ENCODE data around the gene UNC93B1. TPM values are rescaled to one million over a fixed set of nuclear protein-coding genes. Genes with fewer than 3 reads are reported as not detected.

Gene UNC93B1
- total RNA-seq, 1 experiment from 2014 or later: 75.5 TPM

DNA sequence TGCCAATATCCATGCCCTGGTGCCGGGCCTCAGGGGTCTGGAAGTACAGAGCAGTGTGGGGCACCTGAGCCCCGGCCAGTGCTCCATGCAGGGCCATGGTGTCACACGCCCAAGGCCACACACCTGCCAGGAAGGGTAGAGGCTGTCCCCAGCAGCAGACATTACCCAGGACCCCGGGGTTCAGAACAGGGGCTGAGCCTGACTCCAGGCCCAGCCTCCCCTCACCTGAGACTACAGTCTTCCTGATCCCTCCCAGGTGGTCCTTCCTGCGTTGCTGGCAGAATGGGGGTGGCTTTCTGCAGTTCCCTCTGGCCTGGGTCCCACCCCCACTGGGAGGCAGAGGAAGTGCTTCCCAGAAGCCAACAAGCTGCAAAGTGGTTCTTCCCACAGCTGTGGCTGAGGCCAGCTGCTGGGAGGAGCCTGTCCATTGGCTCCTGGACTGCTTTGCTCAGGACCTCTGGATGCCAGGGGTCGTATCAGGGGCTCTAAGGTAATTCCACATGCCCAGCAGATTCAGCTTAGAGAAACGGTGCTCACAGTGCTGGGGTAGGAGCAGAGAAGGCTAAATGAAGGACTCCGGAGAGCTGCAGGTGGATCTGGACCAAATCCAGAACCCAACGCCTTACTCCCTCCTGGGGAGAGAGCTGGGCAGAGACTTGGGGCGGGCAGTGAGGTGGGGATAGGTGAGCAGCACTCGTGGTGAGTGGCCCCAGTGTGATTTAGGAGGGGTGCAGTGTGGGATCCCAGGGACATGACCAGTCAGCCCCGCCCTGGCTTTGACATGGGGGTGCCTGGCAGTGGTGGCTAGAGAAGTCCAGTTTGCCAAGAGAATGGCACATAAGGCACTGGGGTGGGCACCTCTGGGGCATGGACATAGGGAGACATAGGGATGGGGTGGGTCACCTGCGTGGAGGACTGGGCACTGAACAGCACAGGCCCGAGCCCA lies 47.6 kb upstream of the UNC93B1 start:
- ChIA-PET POLR2A (ENCODE audit: unreplicated experiment) (interaction anchor here (0.5 kb wide), 1 partner anchor 58 kb away, joined by 3 read pairs; no protein-coding TSS in a partner anchor), CTCF (no interaction called here)
- Histone ChIP-seq H3K36me3 (ENCODE audit: low read depth) (no peaks in the 10 kb centered on the region), H4K20me1 (ENCODE audit: insufficient read depth) (peaks cover 19% of the 10 kb centered on the region), H3K4me3 (no peak overlapping the region), H2AFZ (no peak overlapping the region), H3K4me2 (no peak overlapping the region), H3F3A (ENCODE audit: insufficient read depth, low read depth) (peaks cover 55% of the 10 kb centered on the region), H3K27me3 (ENCODE audit: insufficient read depth, low read depth) (no peaks in the 10 kb centered on the region), H3K9me2 (ENCODE audit: insufficient read depth) (no peaks in the 10 kb centered on the region), H3K79me2 (ENCODE audit: low read depth) (no peaks in the 10 kb centered on the region), H3K27ac (no peak overlapping the region; the same call in 1 of the 2 replicates), H3K9me3 (ENCODE audit: insufficient read depth, low read depth) (no peaks in the 10 kb centered on the region), H3K4me1 (replicated peaks; ENCODE audit: insufficient read depth) (no peaks in the 10 kb centered on the region)
- BruUV-seq (replicated peaks): no TSS peak
- intact Hi-C loops (cut with micrococcal nuclease; ENCODE audit: unreplicated experiment): no loop called here
- TF ChIP-seq EZH2 (IDR thresholded peaks at IDR 0.05; ENCODE audit: low read depth): no peak
- TF ChIP-seq CTCF (conservative IDR thresholded peaks at IDR 0.05): no peak
- no peak for DNase-seq

DNA sequence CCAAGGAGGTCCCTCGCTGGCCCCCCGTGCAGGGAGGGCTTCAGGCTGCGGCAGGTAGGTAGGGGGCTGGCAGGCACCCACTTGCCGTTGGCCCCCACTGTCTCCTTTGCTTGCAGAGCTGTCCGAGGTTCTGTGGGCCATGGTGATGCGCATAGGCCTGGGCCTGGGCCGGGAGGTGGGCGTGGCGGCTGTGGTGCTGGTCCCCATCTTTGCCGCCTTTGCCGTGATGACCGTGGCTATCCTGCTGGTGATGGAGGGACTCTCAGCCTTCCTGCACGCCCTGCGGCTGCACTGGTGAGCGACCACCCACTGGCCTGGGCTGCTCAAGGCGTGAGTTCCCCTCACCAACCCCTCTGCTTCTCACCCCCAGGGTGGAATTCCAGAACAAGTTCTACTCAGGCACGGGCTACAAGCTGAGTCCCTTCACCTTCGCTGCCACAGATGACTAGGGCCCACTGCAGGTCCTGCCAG lies 46.5 kb upstream of the UNC93B1 start:
- Histone ChIP-seq H3K9me2 (ENCODE audit: insufficient read depth) (no peaks in the 10 kb centered on the region), H3K79me2 (ENCODE audit: low read depth) (no peaks in the 10 kb centered on the region), H3K36me3 (ENCODE audit: low read depth) (no peaks in the 10 kb centered on the region), H3K27me3 (ENCODE audit: insufficient read depth, low read depth) (no peaks in the 10 kb centered on the region), H4K20me1 (ENCODE audit: insufficient read depth) (peaks cover 19% of the 10 kb centered on the region), H3K27ac (no peak overlapping the region; the same call in 1 of the 2 replicates), H3K9me3 (ENCODE audit: insufficient read depth, low read depth) (no peaks in the 10 kb centered on the region), H3K4me3 (no peak overlapping the region), H2AFZ (no peak overlapping the region), H3K4me1 (replicated peaks; ENCODE audit: insufficient read depth) (no peaks in the 10 kb centered on the region), H3F3A (ENCODE audit: insufficient read depth, low read depth) (peaks cover 57% of the 10 kb centered on the region), H3K4me2 (no peak overlapping the region)
- BruUV-seq (replicated peaks): no TSS peak
- intact Hi-C loops (cut with micrococcal nuclease; ENCODE audit: unreplicated experiment): no loop called here
- no peak for DNase-seq
- ChIA-PET CTCF (no interaction called here), POLR2A (ENCODE audit: unreplicated experiment) (no interaction called here)
- no peak for TF ChIP-seq CTCF (conservative IDR thresholded peaks at IDR 0.05)
- TF ChIP-seq EZH2 (IDR thresholded peaks at IDR 0.05; ENCODE audit: low read depth): no peak

GRCh38 chr11:68049509-68050370 lies 45.8 kb upstream of the UNC93B1 start:
- Histone ChIP-seq H3K27me3 (ENCODE audit: insufficient read depth, low read depth) (no peaks in the 10 kb centered on the region), H4K20me1 (ENCODE audit: insufficient read depth) (peaks cover 19% of the 10 kb centered on the region), H3K9me2 (ENCODE audit: insufficient read depth) (no peaks in the 10 kb centered on the region), H3K9me3 (ENCODE audit: insufficient read depth, low read depth) (no peaks in the 10 kb centered on the region), H3K27ac (no peak overlapping the region), H3K79me2 (ENCODE audit: low read depth) (no peaks in the 10 kb centered on the region), H2AFZ (no peak overlapping the region), H3K4me3 (no peak overlapping the region), H3F3A (ENCODE audit: insufficient read depth, low read depth) (peaks cover 54% of the 10 kb centered on the region), H3K36me3 (ENCODE audit: low read depth) (no peaks in the 10 kb centered on the region), H3K4me1 (replicated peaks; ENCODE audit: insufficient read depth) (no peaks in the 10 kb centered on the region), H3K4me2 (no peak overlapping the region)
- ChIA-PET POLR2A (ENCODE audit: unreplicated experiment) (no interaction called here), CTCF (no interaction called here)
- DNase-seq: no peak
- TF ChIP-seq EZH2 (IDR thresholded peaks at IDR 0.05; ENCODE audit: low read depth) (no peak), CTCF (conservative IDR thresholded peaks at IDR 0.05) (no peak)
- intact Hi-C loops (cut with micrococcal nuclease; ENCODE audit: unreplicated experiment): no loop called here
- BruUV-seq (replicated peaks): no TSS peak

Data from PC-9 (cell line).